ENCODE results near the gene MKS1. TPM values are rescaled to one million over a fixed set of nuclear protein-coding genes. Genes with fewer than 3 reads are reported as not detected.

Gene MKS1
- 9.7 TPM for polyA plus RNA-seq (2012; ENCODE audit: low read depth, missing spikeins)

- FAIRE-seq (peak; percentile 99), DNase-seq (ENCODE audit: insufficient read length, low spot score) (peak; percentile 96)
Observed at GRCh38 chr17:58219007-58219788, at the start of gene MKS1. TSS of gene MKS1 (minus strand) at chr17:58219255. CDS start at chr17:58219230, 25 bp downstream.

GRCh38 chr17:58268326-58268725 is 49.3 kb upstream of the MKS1 start:
- DNase-seq (ENCODE audit: insufficient read length, low spot score) (no peak), FAIRE-seq (no peak)
- TF ChIP-seq SPI1 (IDR thresholded peaks at IDR 0.05; ENCODE audit: low read depth, low read length) (no peak), PAX5 (IDR thresholded peaks at IDR 0.05; ENCODE audit: insufficient read depth, low read length, severe bottlenecking) (no peak), TAF1 (IDR thresholded peaks at IDR 0.05; ENCODE audit: low read depth, low read length) (no peak), POLR2AphosphoS5 (IDR thresholded peaks at IDR 0.05; ENCODE audit: low read depth, low read length) (no peak), POLR2A (IDR thresholded peaks at IDR 0.05; ENCODE audit: low read depth, low read length) (no peak)

More at GRCh38 chr17:58219007-58219788, at the start of gene MKS1:
- TF ChIP-seq POLR2A (IDR thresholded peaks at IDR 0.05; ENCODE audit: low read depth, low read length) (peak; percentile 81), TAF1 (IDR thresholded peaks at IDR 0.05; ENCODE audit: low read depth, low read length) (peak; percentile 83), POU2F2 (IDR thresholded peaks at IDR 0.05; ENCODE audit: low read depth, low read length) (no peak), POLR2AphosphoS5 (IDR thresholded peaks at IDR 0.05; ENCODE audit: low read depth, low read length) (peak; percentile 77), PAX5 (IDR thresholded peaks at IDR 0.05; ENCODE audit: insufficient read depth, low read length, severe bottlenecking) (peak; percentile 100)

- DNase-seq (ENCODE audit: insufficient read length, low spot score) (no peak), FAIRE-seq (no peak)
- TF ChIP-seq SPI1 (IDR thresholded peaks at IDR 0.05; ENCODE audit: low read depth, low read length): no peak
- no peak for TF ChIP-seq POU2F2 (IDR thresholded peaks at IDR 0.05; ENCODE audit: low read depth, low read length)
- no peak for TF ChIP-seq POLR2A (IDR thresholded peaks at IDR 0.05; ENCODE audit: low read depth, low read length)
- no peak for TF ChIP-seq PAX5 (IDR thresholded peaks at IDR 0.05; ENCODE audit: insufficient read depth, low read length, severe bottlenecking)
- TF ChIP-seq TAF1 (IDR thresholded peaks at IDR 0.05; ENCODE audit: low read depth, low read length): no peak
- no peak for TF ChIP-seq POLR2AphosphoS5 (IDR thresholded peaks at IDR 0.05; ENCODE audit: low read depth, low read length)
Observed at GRCh38 chr17:58267347-58268324, 48.6 kb upstream of the MKS1 start.

GRCh38 chr17:58265902-58266875 is 47.1 kb upstream of the MKS1 start:
- DNase-seq (ENCODE audit: insufficient read length, low spot score) (no peak), FAIRE-seq (no peak)
- TF ChIP-seq POU2F2 (IDR thresholded peaks at IDR 0.05; ENCODE audit: low read depth, low read length) (no peak), PAX5 (IDR thresholded peaks at IDR 0.05; ENCODE audit: insufficient read depth, low read length, severe bottlenecking) (no peak), POLR2A (IDR thresholded peaks at IDR 0.05; ENCODE audit: low read depth, low read length) (no peak), SPI1 (IDR thresholded peaks at IDR 0.05; ENCODE audit: low read depth, low read length) (no peak), TAF1 (IDR thresholded peaks at IDR 0.05; ENCODE audit: low read depth, low read length) (no peak), POLR2AphosphoS5 (IDR thresholded peaks at IDR 0.05; ENCODE audit: low read depth, low read length) (no peak)

- FAIRE-seq (no peak), DNase-seq (ENCODE audit: insufficient read length, low spot score) (no peak)
- TF ChIP-seq TAF1 (IDR thresholded peaks at IDR 0.05; ENCODE audit: low read depth, low read length): no peak
Observed at GRCh38 chr17:58265271-58265670, 46.2 kb upstream of the MKS1 start.

DNA sequence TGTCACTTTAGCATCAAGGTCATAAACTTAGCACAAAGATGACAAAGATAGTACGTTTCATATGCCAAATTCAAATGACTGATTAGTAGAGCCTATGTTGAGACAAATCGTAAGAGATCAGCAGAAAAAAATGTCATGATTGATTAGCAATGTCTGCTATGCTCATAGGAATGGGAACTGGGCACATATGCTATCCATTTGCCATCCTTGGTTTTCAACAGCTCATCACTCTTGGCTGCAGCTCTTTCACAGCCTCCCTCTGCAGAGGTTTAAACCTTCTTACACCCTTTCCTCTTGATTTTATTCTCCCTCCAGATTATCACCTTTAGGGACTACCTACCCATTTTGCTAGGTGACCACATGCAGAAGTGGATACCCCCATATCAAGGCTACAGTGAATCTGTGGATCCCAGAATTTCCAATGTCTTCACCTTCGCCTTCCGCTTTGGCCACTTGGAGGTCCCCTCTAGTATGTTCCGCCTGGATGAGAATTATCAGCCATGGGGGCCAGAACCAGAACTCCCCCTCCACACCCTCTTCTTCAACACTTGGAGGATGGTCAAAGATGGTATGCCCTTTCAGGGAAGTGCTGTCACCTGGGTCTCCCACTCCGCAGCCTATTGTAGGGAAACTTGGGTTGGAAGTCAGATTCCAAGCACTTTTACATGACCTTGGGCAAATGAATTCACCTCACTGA is 45.5 kb upstream of the MKS1 start:
- no peak for FAIRE-seq
- TF ChIP-seq POU2F2 (IDR thresholded peaks at IDR 0.05; ENCODE audit: low read depth, low read length) (no peak), SPI1 (IDR thresholded peaks at IDR 0.05; ENCODE audit: low read depth, low read length) (no peak), PAX5 (IDR thresholded peaks at IDR 0.05; ENCODE audit: insufficient read depth, low read length, severe bottlenecking) (no peak), TAF1 (IDR thresholded peaks at IDR 0.05; ENCODE audit: low read depth, low read length) (no peak), POLR2A (IDR thresholded peaks at IDR 0.05; ENCODE audit: low read depth, low read length) (no peak), POLR2AphosphoS5 (IDR thresholded peaks at IDR 0.05; ENCODE audit: low read depth, low read length) (no peak)
- no peak for DNase-seq (ENCODE audit: insufficient read length, low spot score)

DNA sequence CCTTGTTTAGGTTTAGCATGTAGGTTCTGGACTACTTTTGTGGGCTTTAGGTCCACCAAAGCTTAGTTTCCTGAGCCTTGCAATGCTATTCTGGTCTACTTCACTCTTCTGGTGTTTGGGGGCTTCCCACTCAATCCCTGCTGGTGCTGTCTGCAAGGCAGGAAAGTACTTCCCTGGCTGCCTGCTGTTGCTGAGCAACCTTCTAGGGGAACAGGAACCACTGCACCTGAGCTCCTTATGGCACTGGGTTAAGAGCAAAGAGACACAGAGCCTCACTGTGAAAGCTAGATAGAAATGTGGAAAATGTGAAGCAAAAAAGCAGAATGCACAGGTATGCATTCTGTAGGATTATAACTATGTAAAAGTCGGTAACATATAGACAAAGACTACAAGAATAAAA is 44.7 kb upstream of the MKS1 start:
- TF ChIP-seq TAF1 (IDR thresholded peaks at IDR 0.05; ENCODE audit: low read depth, low read length) (no peak), SPI1 (IDR thresholded peaks at IDR 0.05; ENCODE audit: low read depth, low read length) (no peak), POU2F2 (IDR thresholded peaks at IDR 0.05; ENCODE audit: low read depth, low read length) (no peak), PAX5 (IDR thresholded peaks at IDR 0.05; ENCODE audit: insufficient read depth, low read length, severe bottlenecking) (no peak), POLR2A (IDR thresholded peaks at IDR 0.05; ENCODE audit: low read depth, low read length) (no peak), POLR2AphosphoS5 (IDR thresholded peaks at IDR 0.05; ENCODE audit: low read depth, low read length) (no peak)
- FAIRE-seq (no peak), DNase-seq (ENCODE audit: insufficient read length, low spot score) (no peak)

GRCh38 chr17:58262149-58262548 is 43.1 kb upstream of the MKS1 start:
- FAIRE-seq (no peak), DNase-seq (ENCODE audit: insufficient read length, low spot score) (no peak)
- TF ChIP-seq POLR2AphosphoS5 (IDR thresholded peaks at IDR 0.05; ENCODE audit: low read depth, low read length): no peak

Measured in GM12891 (cell line).